Measurements from ENCODE around the gene HES1.
"Not testable (repeated sequence)": the region's sequence is repeated elsewhere in the genome, so short reads cannot be mapped to it uniquely, and the experiment has no call there.

The HES1 gene, protein sequence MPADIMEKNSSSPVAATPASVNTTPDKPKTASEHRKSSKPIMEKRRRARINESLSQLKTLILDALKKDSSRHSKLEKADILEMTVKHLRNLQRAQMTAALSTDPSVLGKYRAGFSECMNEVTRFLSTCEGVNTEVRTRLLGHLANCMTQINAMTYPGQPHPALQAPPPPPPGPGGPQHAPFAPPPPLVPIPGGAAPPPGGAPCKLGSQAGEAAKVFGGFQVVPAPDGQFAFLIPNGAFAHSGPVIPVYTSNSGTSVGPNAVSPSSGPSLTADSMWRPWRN

DNA sequence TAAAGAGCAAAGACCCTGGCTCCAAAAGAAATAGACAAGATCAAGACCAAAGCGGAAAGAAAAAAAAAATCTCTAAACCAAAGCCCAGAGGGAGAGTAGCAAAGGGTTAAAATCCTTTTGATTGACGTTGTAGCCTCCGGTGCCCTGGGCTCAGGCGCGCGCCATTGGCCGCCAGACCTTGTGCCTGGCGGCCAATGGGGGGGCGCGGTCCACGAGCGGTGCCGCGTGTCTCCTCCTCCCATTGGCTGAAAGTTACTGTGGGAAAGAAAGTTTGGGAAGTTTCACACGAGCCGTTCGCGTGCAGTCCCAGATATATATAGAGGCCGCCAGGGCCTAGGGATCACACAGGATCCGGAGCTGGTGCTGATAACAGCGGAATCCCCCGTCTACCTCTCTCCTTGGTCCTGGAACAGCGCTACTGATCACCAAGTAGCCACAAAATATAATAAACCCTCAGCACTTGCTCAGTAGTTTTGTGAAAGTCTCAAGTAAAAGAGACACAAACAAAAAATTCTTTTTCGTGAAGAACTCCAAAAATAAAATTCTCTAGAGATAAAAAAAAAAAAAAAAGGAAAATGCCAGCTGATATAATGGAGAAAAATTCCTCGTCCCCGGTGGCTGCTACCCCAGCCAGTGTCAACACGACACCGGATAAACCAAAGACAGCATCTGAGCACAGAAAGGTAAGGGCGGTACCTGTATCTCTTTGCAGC, at the start of gene HES1:
HES1 (plus strand) TSS at position 343 of the 713 bp plus-strand sequence; CDS start at position 576, 233 bp downstream.
- peak within 1 kb of the TSS; percentile 77 for H3K4me3 ChIP-seq (ENCODE audit: low read depth, low read length)

DNA sequence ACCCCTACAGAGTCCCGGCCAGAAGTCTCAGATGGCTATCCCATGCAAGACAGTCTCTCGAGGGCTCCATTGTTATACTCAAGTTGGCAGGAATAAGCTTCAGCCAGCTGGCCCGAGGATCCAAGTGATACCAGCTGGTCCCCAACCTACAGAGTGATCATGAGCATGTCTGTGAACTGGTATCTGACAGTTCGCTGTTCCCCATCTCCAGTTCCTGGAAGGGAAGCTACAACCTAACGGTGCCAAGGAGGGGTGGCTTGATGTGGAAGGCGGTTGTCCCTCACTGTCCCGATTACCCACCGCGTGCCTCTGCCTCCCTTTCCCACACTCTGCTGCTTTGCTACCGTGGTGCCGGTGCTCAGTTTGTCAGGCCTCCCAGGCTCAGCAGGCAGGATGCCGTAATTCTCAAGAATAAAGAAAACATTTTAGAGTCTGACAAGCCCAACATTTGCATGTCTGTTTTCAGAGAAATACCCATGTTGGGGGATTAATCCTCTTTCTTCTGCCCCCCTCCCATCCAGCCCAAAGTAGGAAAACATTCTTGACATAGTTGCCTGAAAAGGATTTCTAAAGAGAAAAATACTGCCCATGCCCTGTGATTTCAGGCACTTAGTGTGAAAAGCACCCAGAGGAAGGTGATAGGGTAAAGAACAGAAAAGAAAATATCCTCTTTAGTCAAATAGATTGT, 49.4 kb upstream of the HES1 start:
- H3K4me3 ChIP-seq (ENCODE audit: low read depth, low read length) = no peak overlapping the region

DNA sequence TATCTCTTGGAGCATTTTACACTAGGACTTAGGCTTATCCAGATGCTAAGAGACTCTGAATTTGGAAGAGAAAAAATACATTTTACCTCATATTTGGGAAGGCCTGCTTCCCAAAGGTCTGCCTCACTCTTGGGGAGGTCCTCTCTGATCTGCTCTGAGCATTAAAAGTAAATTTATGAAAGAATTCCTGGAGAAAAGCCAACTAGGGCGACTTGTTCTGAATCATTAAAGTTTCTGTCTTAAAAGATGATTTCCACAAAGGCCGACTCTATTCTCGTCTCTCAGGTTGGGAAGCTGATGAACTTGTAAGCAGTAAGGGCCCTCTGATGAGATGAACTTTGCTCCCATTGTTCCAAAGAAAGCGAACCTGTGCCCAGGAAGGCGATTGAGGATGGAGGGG, 48.7 kb upstream of the HES1 start:
- H3K4me3 ChIP-seq (ENCODE audit: low read depth, low read length) = no peak overlapping the region

DNA sequence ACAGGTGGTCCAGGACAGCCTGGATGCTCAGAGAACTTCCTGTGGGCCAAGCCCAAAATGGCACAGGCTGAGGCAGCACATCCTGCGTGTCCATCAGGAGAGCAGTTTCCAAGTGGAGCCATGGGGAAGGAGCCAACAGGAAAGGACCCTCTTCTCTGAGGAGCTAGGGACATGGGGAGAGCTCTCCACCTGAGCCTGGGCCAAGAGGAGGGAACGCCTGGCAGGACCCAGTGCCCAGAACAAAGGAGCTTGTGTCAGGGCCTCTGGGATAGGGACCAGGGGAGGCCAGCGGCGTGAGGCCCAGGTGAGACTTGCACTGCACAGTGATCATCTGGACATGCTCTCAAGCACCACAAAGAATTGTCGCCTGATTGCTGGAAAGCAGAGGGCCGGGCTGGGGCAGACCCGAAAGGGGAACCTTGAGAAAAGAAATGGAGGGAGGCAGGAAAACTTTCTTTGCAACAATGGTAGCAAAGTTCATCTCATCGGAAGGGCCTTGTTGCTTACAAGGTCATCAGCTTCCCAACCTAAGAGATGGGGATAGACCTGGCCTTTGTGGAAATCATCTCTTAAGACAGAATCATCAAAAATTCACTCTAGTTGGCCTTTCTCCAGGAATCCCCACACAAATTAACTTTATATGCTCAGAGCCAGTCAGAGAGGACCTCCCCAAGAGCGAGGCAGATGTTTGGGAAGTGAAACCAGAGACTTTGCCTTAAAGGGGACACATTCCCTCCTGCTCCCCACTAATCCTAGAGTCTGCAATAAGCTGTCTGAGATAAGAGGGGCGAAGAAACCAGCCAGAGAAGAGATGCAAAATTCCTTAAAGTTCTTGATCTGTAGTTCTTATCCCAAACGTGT, 47.7 kb upstream of the HES1 start:
- no peak overlapping the region for H3K4me3 ChIP-seq (ENCODE audit: low read depth, low read length)

DNA sequence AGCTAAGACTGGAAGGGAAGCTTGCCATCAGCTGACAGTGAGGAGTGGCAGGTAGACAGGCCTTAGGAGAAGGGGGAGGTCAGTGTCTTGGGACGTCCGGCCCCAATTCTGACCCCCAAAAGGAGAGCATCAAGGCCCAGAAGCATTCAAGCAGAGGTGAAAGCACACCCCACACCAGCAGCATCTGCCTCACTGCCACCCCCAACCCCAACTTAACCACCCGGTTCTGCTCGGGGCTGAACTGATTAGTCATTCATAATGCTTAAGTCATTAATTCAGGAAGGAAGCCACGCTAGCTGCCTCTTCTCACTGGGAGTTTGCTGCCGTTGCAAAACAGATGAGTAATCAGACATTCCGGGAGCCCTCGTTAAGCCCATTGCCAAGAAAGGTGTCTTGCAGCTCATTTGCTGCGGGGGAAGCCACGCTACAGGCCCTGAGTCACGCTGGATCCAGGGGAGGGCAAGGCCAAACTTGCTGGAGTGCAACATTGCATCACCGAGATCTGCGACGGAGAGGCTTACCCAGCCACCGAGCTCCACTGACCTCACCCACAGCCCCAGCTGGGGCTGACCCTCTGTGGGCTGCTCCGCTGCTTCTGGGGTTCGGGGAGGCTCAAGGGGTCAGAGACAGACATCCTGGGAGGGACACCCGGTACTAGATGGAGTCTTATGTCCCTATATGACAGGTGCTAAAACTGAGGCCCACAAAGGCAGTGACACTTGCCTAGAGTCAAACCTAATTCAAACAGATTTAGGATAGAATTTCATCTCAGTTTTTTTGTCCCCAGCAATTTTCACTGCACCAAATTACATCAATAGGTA, 46.4 kb upstream of the HES1 start:
- H3K4me3 ChIP-seq (ENCODE audit: low read depth, low read length) = no peak overlapping the region

DNA sequence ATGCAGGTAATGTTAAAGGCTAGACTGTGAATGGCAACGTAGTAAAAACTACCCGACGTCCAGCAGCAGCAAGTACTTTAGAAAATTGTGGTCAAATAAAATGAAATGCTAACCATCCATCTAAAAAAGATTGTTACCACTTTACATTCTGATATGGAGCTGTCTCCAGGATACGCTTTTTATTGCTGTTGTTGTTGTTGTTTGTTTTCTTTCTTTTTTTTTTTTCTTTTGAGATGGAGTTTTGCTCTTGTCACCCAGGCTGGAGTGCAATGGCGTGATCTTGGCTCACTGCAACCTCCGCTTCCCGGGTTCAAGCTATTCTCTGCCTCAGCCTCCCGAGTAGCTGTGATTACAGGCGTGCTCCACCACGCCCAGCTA, 45.8 kb upstream of the HES1 start:
- H3K4me3 ChIP-seq (ENCODE audit: low read depth, low read length) = not testable (repeated sequence)

DNA sequence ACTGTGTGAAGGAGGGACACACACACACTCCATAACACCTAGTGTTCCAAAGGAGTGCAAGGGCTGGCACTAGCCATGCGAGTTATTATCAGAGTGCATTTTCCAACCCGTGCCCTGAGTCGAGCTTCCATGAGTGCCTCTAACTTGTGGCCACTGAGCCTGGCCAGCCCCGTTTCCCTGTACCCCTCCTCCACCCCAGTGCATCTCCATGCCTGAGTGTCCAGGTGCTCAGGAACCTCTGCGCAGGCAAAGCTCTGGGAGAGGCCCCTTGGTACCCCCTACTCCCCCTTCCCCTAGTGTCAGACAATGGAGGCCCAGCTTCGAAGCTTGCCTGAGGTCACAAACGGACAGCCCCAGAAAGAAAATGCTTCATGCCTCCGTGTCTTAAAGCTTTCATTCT, 45.2 kb upstream of the HES1 start:
- no peak overlapping the region for H3K4me3 ChIP-seq (ENCODE audit: low read depth, low read length)

DNA sequence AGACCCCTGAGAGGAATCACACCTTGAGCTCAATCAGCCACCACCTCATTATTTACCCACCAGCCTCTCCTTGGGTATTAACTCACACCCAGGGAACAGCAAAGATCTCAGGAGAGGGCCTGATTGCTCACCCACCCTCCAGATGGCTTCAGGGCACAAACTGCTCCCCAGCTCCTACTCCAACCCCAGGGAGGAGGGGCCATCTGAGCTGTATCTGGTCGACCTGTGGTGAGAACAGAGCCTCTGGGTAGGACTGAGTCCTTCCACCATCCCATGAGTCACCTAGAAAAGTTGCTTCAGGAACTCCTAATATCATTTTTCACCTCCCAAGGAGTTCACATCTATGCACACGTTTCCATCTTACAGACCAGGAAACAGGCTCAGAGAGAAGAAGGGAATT, 44.8 kb upstream of the HES1 start:
- H3K4me3 ChIP-seq (ENCODE audit: low read depth, low read length) = no peak overlapping the region

DNA sequence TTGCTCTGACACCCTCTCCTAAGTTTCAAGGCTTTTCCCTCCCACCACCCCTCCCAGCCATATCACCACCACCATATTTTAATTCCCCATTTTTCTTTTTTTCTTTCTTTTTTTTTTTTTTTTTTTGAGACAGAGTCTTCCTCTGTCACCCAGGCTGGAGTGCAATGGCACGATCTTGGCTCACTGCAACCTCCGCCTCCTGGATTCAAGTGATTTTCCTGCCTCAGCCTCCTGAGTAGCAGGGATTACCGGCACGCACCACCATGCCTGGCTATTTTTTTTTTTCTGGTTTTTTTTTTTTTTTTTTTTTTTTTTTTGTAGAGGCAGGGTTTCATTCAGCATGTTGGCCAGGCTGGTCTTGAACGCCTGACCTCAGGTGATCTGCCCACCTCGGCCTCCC, 44.1 kb upstream of the HES1 start:
- not testable (repeated sequence) for H3K4me3 ChIP-seq (ENCODE audit: low read depth, low read length)

DNA sequence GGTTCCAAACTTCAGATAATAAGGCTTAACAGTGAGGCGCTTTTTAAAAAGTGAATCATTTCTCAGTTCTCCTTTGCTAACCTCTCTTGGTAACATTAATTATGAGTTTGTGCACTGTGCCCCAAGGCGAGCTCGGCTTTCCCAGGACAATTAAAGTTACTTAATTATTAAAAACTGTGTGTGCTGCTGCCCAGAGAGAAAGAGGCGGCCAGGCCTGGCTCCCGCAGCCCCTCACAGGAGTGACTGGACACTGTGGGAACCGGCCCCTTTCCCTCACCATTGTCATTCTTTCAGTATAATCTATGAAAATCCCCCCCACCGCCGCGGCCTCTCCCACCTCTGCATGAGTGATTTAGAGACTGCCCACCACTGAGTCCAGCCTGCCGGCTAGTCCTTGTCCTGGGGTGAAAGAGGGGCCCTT, 43.1 kb upstream of the HES1 start:
- H3K4me3 ChIP-seq (ENCODE audit: low read depth, low read length) = no peak overlapping the region

DNA sequence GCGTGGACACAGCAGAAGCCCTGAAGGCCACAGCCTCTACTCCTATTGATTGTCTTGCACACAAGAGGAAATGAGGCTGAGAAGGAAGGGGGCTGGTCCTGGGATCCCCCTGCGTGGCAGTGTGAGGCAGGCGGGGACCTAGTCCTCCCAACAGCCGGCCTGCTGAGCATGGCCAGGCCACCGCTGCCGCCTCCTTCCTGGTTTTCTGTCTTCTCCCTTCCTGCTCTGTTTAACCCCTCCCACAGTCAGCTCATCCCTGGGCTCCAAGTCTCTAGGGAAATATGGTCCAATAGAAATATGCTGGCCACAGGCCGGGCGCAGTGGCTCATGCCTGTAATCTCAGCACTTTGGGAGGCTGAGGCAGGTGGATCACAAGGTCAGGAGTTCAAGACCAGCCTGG, 42.1 kb upstream of the HES1 start:
- no peak overlapping the region for H3K4me3 ChIP-seq (ENCODE audit: low read depth, low read length)

DNA sequence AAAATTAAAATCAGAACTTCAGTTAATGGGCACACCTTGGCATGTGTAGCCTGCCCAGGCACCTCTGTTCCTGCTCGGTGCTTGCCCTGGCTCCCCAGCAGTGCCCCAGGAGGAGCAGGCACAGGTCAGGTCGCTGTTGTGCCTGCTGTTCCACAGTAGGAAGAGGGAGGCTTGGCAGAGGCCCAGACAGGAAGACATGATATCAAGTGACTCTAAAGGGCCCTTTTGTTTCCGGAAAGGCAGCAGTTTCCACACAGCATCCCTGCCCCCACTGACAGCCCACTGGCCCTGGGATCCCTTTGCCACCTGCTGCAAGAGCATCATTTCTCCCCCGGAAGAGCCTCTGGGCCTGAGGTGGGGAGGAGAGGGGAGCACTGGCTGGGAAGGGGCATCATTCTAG, 40.5 kb upstream of the HES1 start:
- no peak overlapping the region for H3K4me3 ChIP-seq (ENCODE audit: low read depth, low read length)

DNA sequence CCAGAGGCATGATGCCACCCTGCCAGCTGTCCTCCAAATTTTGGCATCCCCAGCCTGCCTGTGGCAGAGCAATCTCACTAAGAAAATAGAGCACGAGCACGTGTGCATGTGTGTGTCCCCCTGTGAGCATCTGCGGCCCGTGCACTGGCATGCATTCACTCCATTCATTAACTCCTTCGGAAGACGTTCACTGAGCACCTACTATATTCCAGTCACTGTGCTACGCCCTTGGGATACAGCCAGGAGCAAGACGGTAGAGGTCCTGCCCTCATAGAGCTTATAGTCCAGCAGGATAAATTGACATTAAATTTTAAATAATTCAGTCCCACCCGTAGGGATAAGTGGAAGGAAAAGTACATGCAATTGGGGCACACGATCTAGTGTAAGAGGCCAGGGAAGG, 40.0 kb upstream of the HES1 start:
- H3K4me3 ChIP-seq (ENCODE audit: low read depth, low read length) = no peak overlapping the region

DNA sequence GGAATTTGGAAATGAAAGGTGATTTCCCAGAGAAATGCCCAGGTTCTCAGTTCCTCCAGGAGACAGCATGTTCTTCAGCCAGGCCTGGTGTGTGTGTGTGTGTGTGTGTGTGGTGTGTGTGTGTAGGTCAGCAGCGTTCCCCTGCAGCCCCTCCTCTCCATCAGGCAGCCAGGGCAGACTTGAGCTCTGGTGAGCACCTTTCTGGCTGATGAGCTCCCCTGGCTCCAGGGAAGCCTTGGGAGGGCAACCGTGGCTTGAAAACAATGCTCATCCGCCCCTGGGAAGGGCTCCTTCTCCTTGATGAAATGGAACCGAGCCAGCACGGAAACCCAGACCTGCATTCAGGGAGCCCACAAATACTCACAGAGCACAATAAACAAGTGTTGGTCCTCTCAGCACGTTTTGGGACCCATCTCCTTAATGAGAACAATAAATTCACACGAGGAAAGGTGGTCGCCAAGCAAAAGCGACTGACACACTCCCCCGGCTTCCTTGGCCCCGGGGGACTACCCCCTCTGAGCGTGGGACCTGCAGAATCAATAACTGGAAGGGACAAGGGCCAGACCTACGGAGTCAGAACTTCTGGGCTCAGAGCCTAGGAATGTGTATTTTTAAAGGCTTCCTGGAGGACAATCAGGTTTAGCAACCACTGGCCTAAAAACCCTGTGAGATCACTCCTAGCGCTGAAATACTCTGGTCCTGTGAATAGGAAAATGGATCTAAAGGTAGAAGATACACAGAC, 38.6 kb upstream of the HES1 start:
- no peak overlapping the region for H3K4me3 ChIP-seq (ENCODE audit: low read depth, low read length)

DNA sequence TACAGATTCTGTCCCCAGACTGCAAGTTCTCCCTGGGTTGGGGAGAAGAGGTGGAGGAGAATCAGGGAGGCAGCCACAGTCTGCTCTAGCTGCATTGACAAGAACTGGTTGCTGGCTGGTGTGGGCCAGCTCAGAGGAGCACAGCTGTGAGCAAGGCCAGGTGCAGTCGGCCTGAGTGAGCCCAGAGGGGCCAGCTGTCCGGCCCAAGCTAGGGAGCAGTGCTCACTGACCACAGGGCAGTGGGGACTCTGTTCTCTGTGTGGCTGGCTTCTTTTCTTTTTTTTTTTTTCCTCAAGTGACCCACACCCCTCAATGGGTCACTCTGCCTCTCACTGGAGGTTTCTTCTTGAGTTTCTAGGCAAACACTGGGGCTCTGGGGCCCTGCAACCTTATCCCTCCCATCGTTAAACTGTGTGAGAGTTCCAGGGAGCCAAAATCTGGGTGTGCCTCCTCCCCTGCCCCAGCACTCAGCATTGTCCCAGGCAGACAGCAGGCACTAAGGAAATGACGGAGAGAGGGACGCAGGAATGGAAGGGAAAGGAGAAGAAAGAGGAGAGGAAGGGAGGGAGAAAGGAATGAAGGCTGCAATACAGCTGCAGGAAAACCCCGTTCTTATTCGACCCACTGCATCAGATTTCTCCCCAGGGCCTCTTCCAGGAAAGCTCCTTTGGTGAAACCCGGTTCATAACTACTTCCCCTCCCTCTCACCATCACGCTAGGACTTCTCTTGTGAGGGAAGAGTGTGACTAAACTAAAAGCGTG, 37.7 kb upstream of the HES1 start:
- no peak overlapping the region for H3K4me3 ChIP-seq (ENCODE audit: low read depth, low read length)

DNA sequence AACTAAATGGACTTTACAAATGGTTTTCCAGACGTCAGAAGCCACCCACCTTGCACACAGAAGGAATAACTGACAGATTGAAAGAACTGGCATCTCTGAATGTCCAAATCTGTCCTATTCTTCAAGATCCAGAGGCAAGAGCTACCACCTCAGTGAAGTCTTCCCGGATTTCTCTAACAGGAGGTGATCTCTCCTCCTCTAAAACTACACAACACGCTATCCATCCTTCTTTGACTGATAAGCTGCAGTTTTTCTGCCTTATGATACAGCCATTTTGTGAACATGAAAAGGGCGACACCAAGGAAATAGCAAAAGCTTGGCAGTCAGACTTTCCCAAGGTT, 37.1 kb upstream of the HES1 start:
- H3K4me3 ChIP-seq (ENCODE audit: low read depth, low read length) = no peak overlapping the region

DNA sequence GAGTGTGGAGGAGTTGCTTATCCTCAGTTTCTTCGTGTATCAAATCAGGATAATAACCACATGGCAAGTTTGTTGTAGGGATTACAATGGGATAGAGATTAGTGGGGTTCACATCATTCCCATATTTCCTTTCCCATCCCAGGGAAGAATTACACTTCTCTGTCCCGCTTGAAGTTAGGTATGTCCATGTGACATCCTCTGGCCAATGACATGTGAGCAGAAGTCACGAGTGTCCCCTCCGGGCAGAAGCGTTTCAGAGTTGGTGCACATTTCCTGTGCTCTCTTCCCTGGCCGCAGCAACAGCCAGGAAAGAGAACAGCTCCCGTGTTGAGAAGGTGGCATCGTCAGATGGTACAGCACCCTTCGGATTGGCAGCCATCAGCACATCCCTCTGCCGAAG, 36.7 kb upstream of the HES1 start:
- H3K4me3 ChIP-seq (ENCODE audit: low read depth, low read length) = no peak overlapping the region

DNA sequence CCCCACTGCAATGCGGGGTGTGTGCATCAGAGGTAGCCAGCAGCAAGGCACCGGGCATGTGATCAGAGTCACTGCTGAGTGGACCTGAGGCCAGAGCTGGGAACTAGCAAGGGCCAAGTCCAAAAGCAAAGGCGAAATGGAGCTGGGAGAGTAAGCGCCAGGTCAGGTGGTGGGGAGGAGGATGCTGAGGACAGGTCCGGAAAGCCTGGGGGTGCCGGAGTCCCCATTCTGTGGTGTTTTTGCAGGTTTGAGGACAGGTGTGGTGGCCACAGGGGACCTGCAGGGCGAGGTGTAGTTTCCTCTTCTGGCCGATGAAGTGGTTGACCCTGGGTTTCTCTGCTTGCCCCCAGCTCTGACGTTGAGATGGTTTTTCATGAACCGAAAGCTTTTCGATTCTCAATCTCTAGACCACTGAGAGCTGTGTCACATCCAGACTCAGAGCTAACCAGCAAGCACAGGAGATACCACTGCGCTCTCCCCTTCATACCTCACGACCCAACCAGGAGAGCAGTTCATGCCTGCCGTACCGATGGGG, 35.0 kb upstream of the HES1 start:
- no peak overlapping the region for H3K4me3 ChIP-seq (ENCODE audit: low read depth, low read length)

All from iPS-11a (cell line).